H1 (cell line): ENCODE data around the gene KCMF1. TPM values are rescaled to one million over a fixed set of nuclear protein-coding genes. Genes with fewer than 3 reads are reported as not detected.

Source experiments
- CTCF ChIA-PET: fragments of 300-600 bp; sonication (Branson Sonifier 250); formaldehyde crosslinking; loops from one replicate; lab custom pipeline; 2021; ENCODE audit not compliant: partially characterized antibody; lab: Charles Lee
- POLR2A ChIA-PET: fragments of 300-600 bp; sonication (Branson Sonifier 250); formaldehyde crosslinking; loops from one replicate; lab custom pipeline; 2021; ENCODE audit warnings: inconsistent platforms; ENCODE audit not compliant: partially characterized antibody; lab: Charles Lee
- DNase-seq, 2 experiments: peaks; one replicate each; pipeline versions ENCODE4 v3.0.0 to v3.0.0-alpha.2; 2010 to 2022; ENCODE audit warnings: low spot score in 2 of 2, low read depth in 1 of 2, mixed read lengths in 1 of 2
- FAIRE-seq: peaks from 2 replicates; lab custom pipeline; 2011; peaks lifted over from hg19 to GRCh38; lab: Jason Lieb, UNC
- H2AFZ ChIP-seq: 2 replicates; pipeline ENCODE4 v1.8.1; 2012; ENCODE audit warnings: low read length, inconsistent platforms
- H2AK5ac ChIP-seq: 2 replicates; pipeline ENCODE4 v1.6.1; 2013; ENCODE audit warnings: low read depth, low read length
- H2BK120ac ChIP-seq: replicated peaks from 2 replicates; pipeline ENCODE3; 2013; ENCODE audit warnings: low read depth, low read length, inconsistent platforms
- H2BK12ac ChIP-seq: 2 replicates; pipeline ENCODE4 v1.6.1; 2013; ENCODE audit warnings: low read depth, low read length
- H2BK15ac ChIP-seq: 2 replicates; pipeline ENCODE4 v1.6.1; 2013; ENCODE audit warnings: low read length
- H2BK20ac ChIP-seq: 2 replicates; pipeline ENCODE4 v1.6.1; 2013; ENCODE audit warnings: low read length
- H2BK5ac ChIP-seq: 2 replicates; pipeline ENCODE4 v1.6.1; 2013; ENCODE audit warnings: low read depth, low read length
- H3K14ac ChIP-seq: 2 replicates; pipeline ENCODE4 v1.6.1; 2013; ENCODE audit warnings: inconsistent platforms; ENCODE audit not compliant: insufficient read length
- H3K18ac ChIP-seq: 2 replicates; pipeline ENCODE4 v1.6.1; 2013; ENCODE audit warnings: low read length; ENCODE audit errors: extremely low read depth
- H3K23ac ChIP-seq: 2 replicates; pipeline ENCODE4 v1.6.1; 2013; ENCODE audit warnings: inconsistent platforms; ENCODE audit not compliant: insufficient read length
- H3K23me2 ChIP-seq: 2 replicates; pipeline ENCODE4 v1.6.1; 2013; ENCODE audit warnings: low read depth, low read length
- H3K27ac ChIP-seq: 2 replicates; pipeline ENCODE4 v1.6.1; 2011; ENCODE audit warnings: low read depth, low read length, inconsistent platforms
- H3K27me3 ChIP-seq, 4 experiments: replicated peaks in 1 of 4; 1 replicate in 1 of 4; 2 replicates in 3 of 4; pipeline versions ENCODE4 v1.6.1 to v1.8.1; 2011 to 2013; ENCODE audit warnings: low read length in 3 of 4, mild to moderate bottlenecking in 3 of 4, inconsistent platforms in 2 of 4, mixed read lengths in 2 of 4, moderate library complexity in 1 of 4; ENCODE audit not compliant: control insufficient read depth in 3 of 4, insufficient read depth in 3 of 4; ENCODE audit errors: extremely low read depth in 1 of 4
- H3K36me3 ChIP-seq, 4 experiments: 2 replicates each; pipeline versions ENCODE4 v1.6.1 to v1.8.1; 2011 to 2013; ENCODE audit warnings: mild to moderate bottlenecking in 4 of 4, low read length in 3 of 4, moderate library complexity in 2 of 4, control low read depth in 1 of 4, inconsistent platforms in 1 of 4; ENCODE audit not compliant: insufficient read depth in 4 of 4, control insufficient read depth in 2 of 4
- H3K4ac ChIP-seq: replicated peaks from 2 replicates; pipeline ENCODE3; 2013; ENCODE audit warnings: low read length, low read depth, mixed read lengths, inconsistent platforms; ENCODE audit not compliant: insufficient read length
- H3K4me1 ChIP-seq, 4 experiments: replicated peaks in 1 of 4; 1 replicate in 1 of 4; 2 replicates in 3 of 4; pipeline versions ENCODE4 v1.6.1 to v1.8.1; 2011 to 2013; ENCODE audit warnings: low read length in 3 of 4, inconsistent platforms in 2 of 4, mixed read lengths in 1 of 4; ENCODE audit not compliant: insufficient read depth in 4 of 4, control insufficient read depth in 3 of 4
- H3K4me2 ChIP-seq, 2 experiments: 2 replicates each; pipeline versions ENCODE4 v1.6.1 to v1.8.1; 2011 to 2013; ENCODE audit warnings: low read depth in 2 of 2, low read length in 2 of 2, control low read depth in 1 of 2, inconsistent platforms in 1 of 2, mild to moderate bottlenecking in 1 of 2; ENCODE audit not compliant: insufficient read depth in 1 of 2
- H3K4me3 ChIP-seq, 4 experiments: fragments of 200-600, 300-600 bp in 1 of 4; sonication (generic), shearing (Covaris generic), sonication (Bioruptor Twin) in 1 of 4; 2 replicates each; pipeline versions ENCODE4 v1.5.1 to v1.8.1; 2011 to 2016; ENCODE audit warnings: low read length in 4 of 4, low read depth in 3 of 4, control low read depth in 2 of 4, inconsistent platforms in 2 of 4, mild to moderate bottlenecking in 2 of 4, mixed read lengths in 1 of 4, moderate library complexity in 1 of 4; ENCODE audit not compliant: insufficient read depth in 2 of 4; ENCODE audit errors: extremely low read depth in 1 of 4
- H3K56ac ChIP-seq: replicated peaks from 2 replicates; pipeline ENCODE3; 2013; ENCODE audit warnings: low read depth, mild to moderate bottlenecking, mixed read lengths, low read length, inconsistent platforms; ENCODE audit not compliant: insufficient read length
- H3K79me1 ChIP-seq: 2 replicates; pipeline ENCODE4 v1.6.1; 2013; ENCODE audit warnings: low read depth, low read length, control low read depth
- H3K79me2 ChIP-seq, 2 experiments: 2 replicates each; pipeline versions ENCODE4 v1.6.1 to v1.8.1; 2012 to 2013; ENCODE audit warnings: low read length in 2 of 2, mild to moderate bottlenecking in 2 of 2, inconsistent platforms in 1 of 2; ENCODE audit not compliant: insufficient read depth in 2 of 2, control insufficient read depth in 1 of 2
- H3K9ac ChIP-seq, 4 experiments: replicated peaks in 1 of 4; 1 replicate in 1 of 4; 2 replicates in 3 of 4; pipeline versions ENCODE4 v1.6.1 to v1.8.1; 2011 to 2013; ENCODE audit warnings: low read depth in 3 of 4, low read length in 3 of 4, control low read depth in 2 of 4, mild to moderate bottlenecking in 2 of 4, moderate library complexity in 2 of 4, inconsistent platforms in 1 of 4; ENCODE audit errors: extremely low read depth in 1 of 4
- H3K9me3 ChIP-seq, 2 experiments: 2 replicates each; pipeline versions ENCODE4 v1.6.1 to v1.8.1; 2012 to 2013; ENCODE audit warnings: mild to moderate bottlenecking in 2 of 2, moderate library complexity in 2 of 2, control low read depth in 1 of 2, inconsistent platforms in 1 of 2, low read depth in 1 of 2, low read length in 1 of 2, mixed read lengths in 1 of 2; ENCODE audit not compliant: insufficient read depth in 2 of 2
- H4K20me1 ChIP-seq, 2 experiments: replicated peaks in 1 of 2; 2 replicates each; pipeline versions ENCODE3 to v1.8.1; 2011 to 2013; ENCODE audit warnings: inconsistent platforms in 2 of 2, low read length in 2 of 2, mild to moderate bottlenecking in 1 of 2; ENCODE audit not compliant: insufficient read depth in 2 of 2, control insufficient read depth in 1 of 2
- H4K5ac ChIP-seq: 2 replicates; pipeline ENCODE4 v1.6.1; 2013; ENCODE audit warnings: low read length, low read depth, mixed read lengths, inconsistent platforms; ENCODE audit not compliant: insufficient read length
- H4K8ac ChIP-seq: 2 replicates; pipeline ENCODE4 v1.8.0; 2013; ENCODE audit warnings: mild to moderate bottlenecking, moderate library complexity, low read length, inconsistent platforms; ENCODE audit not compliant: insufficient read depth; ENCODE audit errors: extremely low read depth
- H4K91ac ChIP-seq: replicated peaks from 2 replicates; pipeline ENCODE3; 2013; ENCODE audit warnings: low read length, mixed read lengths, inconsistent platforms; ENCODE audit not compliant: insufficient read length
- CBX8 ChIP-seq: fragments of 300-800, 300-1000 bp; sonication (generic); IDR thresholded peaks from 2 replicates; pipeline ENCODE4 v1.7.1; 2016; ENCODE audit warnings: low read depth, low read length, borderline replicate concordance
- CHD2 ChIP-seq: IDR thresholded peaks from 2 replicates; pipeline ENCODE4 v1.6.1; 2012; ENCODE audit warnings: low read length, improper control_type of control experiment
- CTBP2 ChIP-seq: IDR thresholded peaks from 2 replicates; pipeline ENCODE4 v1.7.0; 2011; ENCODE audit warnings: borderline replicate concordance, mild to moderate bottlenecking, moderate library complexity, mixed read lengths, low read length; ENCODE audit not compliant: insufficient read depth, insufficient read length
- EGR1 ChIP-seq: IDR thresholded peaks from 2 replicates; pipeline ENCODE4 v1.6.1; 2011; ENCODE audit warnings: low read depth, low read length, borderline replicate concordance
- MAFK ChIP-seq: IDR thresholded peaks from 2 replicates; pipeline ENCODE4 v1.6.1; 2012; ENCODE audit warnings: low read depth, mild to moderate bottlenecking, improper control_type of control experiment, low read length
- NRF1 ChIP-seq: IDR thresholded peaks from 2 replicates; pipeline ENCODE4 v1.6.1; 2011; ENCODE audit warnings: mild to moderate bottlenecking, low read depth, low read length, improper control_type of control experiment
- RNF2 ChIP-seq: fragments of 200-900, 300-1000 bp; sonication (generic); IDR thresholded peaks from 2 replicates; pipeline ENCODE4 v1.7.1; 2016; ENCODE audit warnings: borderline replicate concordance, low read depth, mild to moderate bottlenecking, antibody characterized with exemption, low read length; ENCODE audit not compliant: poor library complexity, severe bottlenecking; ENCODE audit errors: missing control alignments
- SIN3A ChIP-seq, 2 experiments: IDR thresholded peaks in 1 of 2; conservative IDR thresholded peaks in 1 of 2; 2 replicates each; pipeline ENCODE4 v1.6.1; 2011 to 2012; ENCODE audit warnings: low read length in 2 of 2, improper control_type of control experiment in 1 of 2, low read depth in 1 of 2, mild to moderate bottlenecking in 1 of 2
- SP4 ChIP-seq: IDR thresholded peaks from 2 replicates; pipeline ENCODE4 v1.6.1; 2012; ENCODE audit warnings: low read length, inconsistent platforms
- TAF1 ChIP-seq: IDR thresholded peaks from 2 replicates; pipeline ENCODE4 v1.6.1; 2011; ENCODE audit warnings: mild to moderate bottlenecking, low read depth, low read length
- TEAD4 ChIP-seq: IDR thresholded peaks from 2 replicates; pipeline ENCODE4 v1.6.1; 2012; ENCODE audit warnings: low read depth, low read length, inconsistent platforms, mixed read lengths
- WGBS, 2 experiments: shearing (Covaris generic) in 1 of 2; methylation state at CpG; one replicate each; pipeline versions ENCODE4 v1.1.6 to v1.1.7; 2013 to 2015; ENCODE audit warnings: low lambda C conversion rate in 2 of 2, mixed read lengths in 2 of 2, inconsistent platforms in 1 of 2, low coverage in 1 of 2, missing lambda C conversion rate in 1 of 2; ENCODE audit not compliant: insufficient replicate concordance in 2 of 2, insufficient coverage in 1 of 2, insufficient read length in 1 of 2; ENCODE audit errors: extremely low coverage in 1 of 2, missing lambda C conversion rate in 1 of 2; 5-methylcytosine and 5-hydroxymethylcytosine counted together
- polyA plus RNA-seq, 7 experiments: library from polyadenylated mRNA; depleted of rRNA in 3 of 7; stranded (reverse) in 5 of 7; unstranded in 2 of 7; fragments of >200 nt in 5 of 7; fragments of 200-250 nt in 2 of 7; gene quantifications; 1 replicate in 5 of 7; 2 replicates in 1 of 7; 4 replicates in 1 of 7; pipeline versions ENCODE4 v1.2.1 to v1.2.3, GENCODE V29; 2011 to 2013; ENCODE audit warnings: missing spikeins in 2 of 7, mixed read lengths in 2 of 7
- total RNA-seq: library from RNA; stranded (reverse); fragmentation: NEBNext Ultra II Directional; extraction: Animal tissue kit (Norgen Biotek cat#: 25700); gene quantifications from 2 replicates; pipeline ENCODE4 v1.2.1, GENCODE V29; 2021
- TF ChIP-seq, protein P1 (sequence below): IDR thresholded peaks from 2 replicates; pipeline ENCODE4 v1.6.1; 2012; ENCODE audit warnings: low read length, inconsistent platforms

Gene KCMF1
- total and polyA plus RNA-seq, 2 of the 8 experiments (the other 6 are each of a cell fraction or from before 2014, with no cell fraction given), result 86.9 to 149 TPM

- Histone ChIP-seq H3K27me3 (peaks cover 0 to 5% (median 2%) of the 10 kb centered on the region in 4 experiments; a peak in 1 of 7 replicates), H4K8ac (no peak overlapping the region), H4K20me1 (no peaks in the 10 kb centered on the region), H2BK12ac (0 out of 2 replicates have a peak overlapping the region, but pooled peaks have one; percentile 5), H3K4ac (no peak overlapping the region), H3K27ac (no peak overlapping the region), H3K9me3 (no peaks in the 10 kb centered on the region), H3K18ac (no peak overlapping the region), H2BK20ac (no peak overlapping the region), H3K23me2 (no peaks in the 10 kb centered on the region), H2BK15ac (no peak overlapping the region), H3K79me2 (no peaks in the 10 kb centered on the region), H2AK5ac (no peak overlapping the region), H4K91ac (no peak overlapping the region), H3K4me1 (no peaks in the 10 kb centered on the region), H2BK120ac (no peak overlapping the region), H3K79me1 (no peaks in the 10 kb centered on the region), H3K4me3 (no peak overlapping the region), H4K5ac (no peak overlapping the region), H2BK5ac (no peak overlapping the region), H3K9ac (no peak overlapping the region), H3K14ac (no peak overlapping the region), H3K23ac (no peak overlapping the region), H2AFZ (no peak overlapping the region), H3K36me3 (no peaks in the 10 kb centered on the region), H3K56ac (no peak overlapping the region), H3K4me2 (no peak overlapping the region)
- FAIRE-seq, result no peak
- no peak for TF ChIP-seq SP4
- TF ChIP-seq EGR1, result no peak
- TF ChIP-seq SIN3A (conservative IDR thresholded peaks at IDR 0.05 in 1 of 2, IDR thresholded peaks at IDR 0.05 in 1 of 2; ENCODE audit: low read depth in 1 of 2, low read length in 2 of 2), result no peak
- no peak for TF ChIP-seq NRF1
- no peak for TF ChIP-seq RNF2
- TF ChIP-seq CTBP2, result no peak
- no peak for TF ChIP-seq TEAD4
- no peak for TF ChIP-seq CHD2
- TF ChIP-seq, protein P1, sequence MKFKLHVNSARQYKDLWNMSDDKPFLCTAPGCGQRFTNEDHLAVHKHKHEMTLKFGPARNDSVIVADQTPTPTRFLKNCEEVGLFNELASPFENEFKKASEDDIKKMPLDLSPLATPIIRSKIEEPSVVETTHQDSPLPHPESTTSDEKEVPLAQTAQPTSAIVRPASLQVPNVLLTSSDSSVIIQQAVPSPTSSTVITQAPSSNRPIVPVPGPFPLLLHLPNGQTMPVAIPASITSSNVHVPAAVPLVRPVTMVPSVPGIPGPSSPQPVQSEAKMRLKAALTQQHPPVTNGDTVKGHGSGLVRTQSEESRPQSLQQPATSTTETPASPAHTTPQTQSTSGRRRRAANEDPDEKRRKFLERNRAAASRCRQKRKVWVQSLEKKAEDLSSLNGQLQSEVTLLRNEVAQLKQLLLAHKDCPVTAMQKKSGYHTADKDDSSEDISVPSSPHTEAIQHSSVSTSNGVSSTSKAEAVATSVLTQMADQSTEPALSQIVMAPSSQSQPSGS, result no peak
- TF ChIP-seq MAFK, result no peak
- no peak for TF ChIP-seq TAF1
- TF ChIP-seq CBX8, result no peak
- CTCF ChIA-PET, result interaction anchor here (0.8 to 1.5 kb wide), 5 partner anchors 8 to 82 kb away, joined by 3 to 5 read pairs (median 4); no protein-coding TSS in a partner anchor
- no peak for DNase-seq
- POLR2A ChIA-PET, result interaction anchor here (1.6 to 1.8 kb wide), 2 partner anchors 13 to 27 kb away, joined by 4 to 5 read pairs; no protein-coding TSS in a partner anchor
- WGBS, 2 experiments, result 89% methylated on average over 1 of the region's 1 CpG; no CpG with 5 or more reads in 1 of the 2 experiments
Measured at GRCh38 chr2:84931384-84931821, 39.6 kb upstream of the KCMF1 start.
